HG02852 (cell line): ENCODE results near the gene ARRDC2.
"Not testable (repeated sequence)": the region's sequence is repeated elsewhere in the genome, so short reads cannot be mapped to it uniquely, and the experiment has no call there.

ENCODE experiments used
- ATAC-seq: cut with Tn5 transposase; IDR thresholded peaks from one replicate; pipeline ENCODE4 v1.9.1; 2021; ENCODE audit warnings: mild to moderate bottlenecking, moderate library complexity; ENCODE audit not compliant: unreplicated experiment

The ARRDC2 gene

DNA sequence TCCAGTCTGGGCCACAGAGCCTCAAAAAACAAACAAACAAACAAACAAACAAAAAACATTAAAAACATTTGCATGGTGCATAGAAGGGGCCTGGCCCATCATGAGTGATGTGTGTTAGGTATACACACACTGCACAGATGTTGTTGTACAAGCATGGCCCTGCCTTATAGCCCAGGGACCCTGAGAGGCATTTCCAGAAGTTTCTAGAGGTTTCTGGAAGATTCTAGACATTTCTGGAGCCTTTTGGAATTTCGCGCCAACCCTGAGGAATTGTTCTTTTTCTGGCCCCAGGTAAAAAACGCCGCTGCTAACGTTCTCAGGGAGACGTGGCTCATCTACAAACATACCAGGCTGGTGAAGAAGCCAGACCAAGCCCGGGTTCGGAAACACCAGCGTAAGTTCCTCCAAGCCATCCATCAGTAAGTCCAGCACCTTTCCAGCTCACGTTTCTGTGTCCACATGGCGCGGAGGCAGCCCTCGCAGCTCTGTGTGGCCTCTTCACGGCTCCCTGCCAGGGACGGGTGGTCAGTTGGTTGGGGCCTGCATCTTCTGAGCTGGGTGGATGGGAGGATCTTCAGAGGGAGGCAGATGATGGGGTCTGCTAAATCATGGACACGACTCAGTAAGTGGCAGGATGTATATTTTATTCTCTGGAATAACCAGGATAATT lies 18.4 kb upstream of the ARRDC2 start:
- ATAC-seq: no peak

DNA sequence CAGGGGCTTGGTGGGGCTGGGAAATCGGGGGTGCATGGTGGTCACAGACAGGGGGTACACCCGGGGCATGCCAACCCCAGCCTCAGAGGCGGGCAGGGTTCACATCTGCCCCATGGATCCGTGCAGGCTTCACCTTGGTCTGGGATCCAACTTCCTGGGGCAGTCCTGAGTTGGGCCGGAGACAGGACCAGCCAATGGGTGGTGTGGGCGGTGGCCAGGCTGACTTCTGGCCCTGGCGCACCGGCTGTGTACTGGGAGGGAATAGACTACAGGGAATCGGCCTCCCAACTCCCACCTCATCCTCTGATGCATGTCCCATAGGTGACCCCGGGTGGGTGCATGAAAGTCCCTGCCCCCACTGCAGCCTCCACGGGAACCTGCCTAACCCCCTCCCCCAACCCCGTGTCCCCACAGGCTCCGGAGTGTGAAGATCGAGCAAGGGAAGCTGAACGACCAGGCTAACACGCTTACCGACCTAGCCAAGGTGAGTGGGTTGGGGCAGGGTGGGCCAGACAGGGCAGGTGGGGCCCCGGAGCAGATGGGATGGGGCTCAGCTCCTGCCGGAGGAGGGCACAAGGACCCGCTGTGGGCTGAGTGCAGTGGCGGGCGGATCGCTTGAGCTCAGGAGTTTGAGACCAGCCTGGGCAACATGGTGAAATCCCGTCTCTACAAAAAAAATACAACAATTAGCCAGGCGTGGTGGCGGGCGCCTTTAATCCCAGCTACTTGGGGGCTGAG lies 14.7 kb upstream of the ARRDC2 start:
- no peak for ATAC-seq

DNA sequence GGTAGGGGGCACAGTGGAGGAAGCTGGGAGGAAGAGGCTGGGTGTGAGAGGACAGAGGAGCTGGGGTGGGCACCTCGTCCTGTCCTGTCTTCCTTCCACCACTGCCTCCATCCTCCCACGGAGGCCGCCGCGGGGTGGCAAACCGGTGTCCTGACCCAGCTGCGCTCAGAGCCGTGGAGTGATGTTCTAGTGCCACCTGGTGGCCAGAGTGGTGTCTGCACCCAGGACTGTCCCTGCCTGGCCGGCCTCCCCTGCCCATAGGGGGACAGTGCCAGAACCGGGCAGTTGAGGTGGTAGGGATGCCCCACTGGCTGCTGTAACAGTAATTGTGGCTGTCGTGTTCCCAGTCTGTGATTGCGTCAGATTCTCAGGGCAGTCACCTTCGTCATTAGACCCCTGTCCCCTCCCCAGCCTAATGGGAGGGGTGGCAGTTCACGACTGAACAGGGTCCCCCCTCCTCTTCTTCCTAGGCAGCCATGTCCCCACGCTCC lies 11.1 kb upstream of the ARRDC2 start:
- ATAC-seq: no peak

DNA sequence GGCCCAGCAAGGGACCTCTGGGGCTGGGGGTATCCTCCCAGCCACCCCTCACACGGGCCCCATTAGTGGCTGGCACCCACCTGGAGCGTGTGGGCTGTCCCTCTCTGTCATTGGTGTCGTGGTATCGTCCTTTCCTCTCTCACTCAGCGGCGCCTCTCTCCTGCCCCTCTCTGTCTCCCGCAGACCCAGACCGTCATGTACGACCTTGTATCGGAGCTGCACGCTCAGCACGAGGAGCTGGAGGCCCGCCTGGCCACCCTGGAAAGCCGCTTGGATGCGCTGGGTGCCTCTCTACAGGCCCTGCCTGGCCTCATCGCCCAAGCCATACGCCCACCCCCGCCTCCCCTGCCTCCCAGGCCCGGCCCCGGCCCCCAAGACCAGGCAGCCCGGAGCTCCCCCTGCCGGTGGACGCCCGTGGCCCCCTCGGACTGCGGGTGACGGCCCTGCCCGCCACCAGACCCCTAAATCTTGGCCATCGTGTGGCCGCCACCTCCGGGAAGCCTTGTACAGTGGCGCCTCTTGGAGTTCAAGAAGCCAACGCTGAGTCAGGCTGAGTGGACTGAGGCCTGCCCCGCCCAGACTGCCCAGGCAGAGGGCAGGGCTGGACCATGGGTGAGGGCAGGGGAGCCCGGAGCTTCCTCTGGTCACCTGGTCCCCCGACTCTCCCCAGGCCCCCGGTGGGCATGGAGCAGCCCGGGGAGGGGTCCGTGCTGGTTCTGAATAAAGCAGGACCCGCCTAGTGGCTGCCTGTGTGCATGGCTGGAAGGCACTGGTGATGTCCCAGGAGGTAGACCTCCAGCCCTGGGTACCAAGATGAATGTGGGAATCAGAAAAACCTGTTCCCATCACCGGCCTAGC lies 9.8 kb upstream of the ARRDC2 start:
- ATAC-seq: no peak

DNA sequence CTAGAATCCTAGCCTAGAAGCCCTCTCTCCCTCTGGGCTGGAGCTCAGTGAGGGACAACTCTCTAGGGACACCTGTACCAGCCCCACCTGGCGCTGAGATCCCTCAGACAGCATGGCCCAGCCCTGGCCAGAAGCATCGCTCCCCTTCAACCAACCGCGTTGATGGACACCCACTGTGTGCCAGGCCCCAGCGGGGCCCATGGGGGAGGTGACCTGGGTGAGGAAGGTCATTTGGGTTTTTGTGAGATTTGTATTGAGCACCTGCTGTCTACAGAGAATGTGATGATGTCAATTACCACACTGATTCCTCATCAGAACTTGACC lies 9.2 kb upstream of the ARRDC2 start:
- ATAC-seq: no peak

DNA sequence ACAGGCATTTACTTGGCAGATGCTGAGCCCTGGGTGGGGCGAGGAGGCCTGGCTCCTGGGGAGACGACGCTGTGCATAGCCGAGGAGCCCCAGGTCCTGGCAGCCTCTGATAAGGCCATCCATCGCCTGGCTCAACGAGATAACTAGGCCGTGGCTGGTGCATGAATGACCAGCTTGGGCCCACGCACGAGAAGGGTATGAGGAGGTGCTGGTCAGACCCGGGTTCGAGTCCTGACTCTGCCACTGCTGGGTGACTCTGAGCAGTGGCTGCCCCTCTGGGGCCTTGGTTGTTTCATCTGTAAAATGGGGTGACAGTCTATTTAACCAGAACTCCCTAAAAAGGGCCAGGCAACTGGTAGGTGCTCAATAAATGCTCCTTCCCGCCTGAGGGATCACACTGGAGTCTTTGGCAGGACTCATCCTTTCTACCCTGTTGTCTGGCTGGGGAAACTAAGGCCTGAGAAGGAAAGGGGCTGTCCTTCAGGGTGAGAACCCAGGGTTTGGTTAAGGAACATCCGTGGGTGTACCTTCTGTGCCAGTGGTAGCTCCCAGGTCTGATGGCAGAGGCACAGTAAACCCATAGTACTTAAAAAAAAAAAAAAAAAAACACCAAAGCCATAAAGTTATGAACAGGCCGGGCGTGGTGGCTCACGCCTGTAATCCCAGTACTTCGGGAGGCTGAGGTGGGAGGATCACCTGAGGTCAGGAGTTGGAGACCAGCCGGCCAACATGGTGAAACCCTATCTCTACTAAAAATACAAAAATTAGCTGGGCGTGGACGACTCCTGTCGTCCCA lies 8.1 kb upstream of the ARRDC2 start:
- no peak for ATAC-seq

DNA sequence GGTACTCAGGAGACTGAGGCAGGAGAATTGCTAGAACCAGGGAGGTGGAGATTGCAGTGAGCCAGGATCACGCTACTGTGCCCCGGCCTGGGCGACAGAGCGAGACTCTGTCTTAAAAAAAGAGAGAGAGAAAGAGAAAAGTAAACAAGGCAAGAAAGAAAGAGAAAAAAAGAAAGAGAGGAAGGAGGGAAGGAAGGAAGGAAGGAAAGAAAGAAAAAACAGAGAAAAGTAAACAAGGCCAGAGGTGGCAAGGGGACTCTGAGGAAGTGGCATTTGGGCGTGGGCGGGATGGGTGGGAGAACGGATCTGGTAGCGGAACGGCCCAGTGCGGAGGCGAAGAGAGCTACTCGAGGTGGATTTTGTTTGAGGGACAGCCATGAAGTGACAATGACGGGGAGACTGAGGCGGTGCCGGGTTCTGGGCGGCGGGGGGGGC lies 7.5 kb upstream of the ARRDC2 start:
- no peak for ATAC-seq

DNA sequence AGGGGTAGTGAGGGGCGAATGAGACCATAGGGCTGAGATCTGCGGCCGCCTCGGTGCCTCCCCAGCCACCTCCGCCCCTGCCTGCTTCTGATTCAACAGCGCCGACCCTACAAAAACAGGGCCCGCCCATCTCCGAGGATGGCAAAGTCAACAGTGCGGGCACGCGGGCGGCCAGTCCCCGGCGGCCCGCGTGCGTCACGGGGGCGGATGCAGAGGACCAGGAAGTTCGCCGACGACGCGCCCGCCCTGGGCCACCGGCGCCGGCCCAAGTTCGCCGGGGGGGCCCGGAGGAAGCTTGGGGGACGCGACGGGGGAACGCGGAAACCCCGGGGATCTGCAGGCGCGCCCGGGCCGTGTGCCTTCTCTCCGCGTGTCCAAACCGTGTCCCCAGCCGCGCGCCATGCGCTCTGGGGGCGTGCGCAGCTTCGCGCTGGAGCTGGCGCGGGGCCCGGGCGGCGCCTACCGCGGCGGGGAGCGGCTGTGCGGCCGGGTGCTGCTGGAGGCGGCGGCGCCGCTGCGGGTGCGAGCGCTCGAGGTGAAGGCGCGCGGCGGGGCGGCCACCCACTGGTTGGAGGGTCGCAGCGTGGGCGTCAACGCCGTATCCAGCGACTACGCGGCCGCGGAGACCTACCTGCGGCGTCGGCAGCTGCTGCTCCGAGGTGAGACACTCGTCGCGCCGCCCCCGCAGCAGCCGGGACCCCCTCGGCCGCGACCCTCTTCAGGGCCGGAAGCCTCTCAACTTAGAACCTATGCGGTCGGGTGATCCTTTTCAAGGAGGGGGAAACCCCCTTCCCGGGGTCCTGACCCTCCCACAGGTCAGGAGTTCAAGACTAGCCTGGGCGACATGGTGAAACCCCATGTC lies 6.8 kb upstream of the ARRDC2 start:
- no peak for ATAC-seq

DNA sequence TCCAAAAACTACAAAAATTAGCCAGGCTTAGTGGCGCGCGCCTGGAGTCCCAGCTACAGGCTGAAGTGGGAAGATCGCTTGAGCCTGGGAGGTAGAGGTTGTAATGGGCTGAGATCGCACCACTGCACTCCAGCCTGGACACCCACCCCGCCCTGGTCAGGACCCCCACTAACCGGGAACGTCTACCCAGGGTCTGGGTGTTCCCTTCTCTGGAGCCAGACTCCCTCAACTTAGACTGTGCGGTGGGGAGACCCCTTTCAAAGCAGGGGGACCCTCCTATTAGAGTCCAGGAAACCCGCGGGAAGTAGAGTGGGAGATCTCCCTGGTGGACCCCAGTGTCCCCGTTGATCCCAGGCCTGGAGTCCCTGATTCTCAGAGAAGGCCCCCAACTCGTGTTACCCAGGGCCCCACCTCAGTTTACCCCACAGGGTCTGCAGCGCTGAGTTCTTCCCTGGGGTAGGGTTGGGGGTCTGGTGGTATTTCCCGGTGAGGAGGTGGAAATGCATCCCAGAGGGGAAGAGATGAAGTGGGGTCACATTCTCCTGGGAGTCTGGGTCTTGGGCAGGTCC lies 6.1 kb upstream of the ARRDC2 start:
- ATAC-seq: no peak

DNA sequence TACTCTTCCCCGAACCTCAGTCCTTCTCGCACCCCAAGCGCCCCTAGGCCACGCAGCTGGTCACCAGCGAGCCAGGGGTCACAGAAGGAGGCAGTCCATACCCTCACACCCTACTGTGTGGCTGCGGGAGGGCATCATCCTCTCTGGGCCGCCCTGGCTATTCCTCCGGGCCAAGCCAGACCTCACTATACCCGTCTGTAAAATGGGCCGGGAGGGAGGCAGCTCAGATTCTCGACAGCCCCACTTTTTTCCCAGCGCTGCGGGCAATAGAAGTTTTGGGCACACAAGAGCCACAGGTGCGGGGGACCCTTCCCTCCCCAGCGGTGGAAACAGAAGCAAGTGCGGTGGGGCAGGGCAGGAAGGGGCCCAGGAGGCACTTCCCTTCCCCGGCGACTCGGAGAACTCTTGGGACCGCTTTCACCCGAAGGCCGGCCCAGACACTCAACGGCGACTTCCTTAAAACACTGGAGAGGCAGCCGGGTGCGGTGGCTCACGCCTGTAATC lies 5.6 kb upstream of the ARRDC2 start:
- ATAC-seq: no peak

DNA sequence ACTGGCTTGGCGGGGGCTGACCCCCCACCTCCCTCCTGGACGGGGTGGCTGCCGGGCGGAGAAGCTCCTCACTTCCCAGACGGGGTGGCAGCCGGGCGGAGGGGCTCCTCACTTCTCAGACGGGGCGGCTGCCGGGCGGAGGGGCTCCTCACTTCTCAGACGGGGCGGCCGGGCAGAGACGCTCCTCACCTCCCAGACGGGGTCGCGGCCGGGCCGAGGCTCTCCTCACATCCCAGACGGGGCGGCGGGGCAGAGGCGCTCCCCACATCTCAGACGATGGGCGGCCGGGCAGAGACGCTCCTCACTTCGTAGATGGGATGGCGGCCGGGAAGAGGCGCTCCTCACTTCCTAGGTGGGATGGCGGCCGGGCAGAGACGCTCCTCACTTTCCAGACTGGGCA lies 2.2 kb upstream of the ARRDC2 start:
- not testable (repeated sequence) for ATAC-seq

DNA sequence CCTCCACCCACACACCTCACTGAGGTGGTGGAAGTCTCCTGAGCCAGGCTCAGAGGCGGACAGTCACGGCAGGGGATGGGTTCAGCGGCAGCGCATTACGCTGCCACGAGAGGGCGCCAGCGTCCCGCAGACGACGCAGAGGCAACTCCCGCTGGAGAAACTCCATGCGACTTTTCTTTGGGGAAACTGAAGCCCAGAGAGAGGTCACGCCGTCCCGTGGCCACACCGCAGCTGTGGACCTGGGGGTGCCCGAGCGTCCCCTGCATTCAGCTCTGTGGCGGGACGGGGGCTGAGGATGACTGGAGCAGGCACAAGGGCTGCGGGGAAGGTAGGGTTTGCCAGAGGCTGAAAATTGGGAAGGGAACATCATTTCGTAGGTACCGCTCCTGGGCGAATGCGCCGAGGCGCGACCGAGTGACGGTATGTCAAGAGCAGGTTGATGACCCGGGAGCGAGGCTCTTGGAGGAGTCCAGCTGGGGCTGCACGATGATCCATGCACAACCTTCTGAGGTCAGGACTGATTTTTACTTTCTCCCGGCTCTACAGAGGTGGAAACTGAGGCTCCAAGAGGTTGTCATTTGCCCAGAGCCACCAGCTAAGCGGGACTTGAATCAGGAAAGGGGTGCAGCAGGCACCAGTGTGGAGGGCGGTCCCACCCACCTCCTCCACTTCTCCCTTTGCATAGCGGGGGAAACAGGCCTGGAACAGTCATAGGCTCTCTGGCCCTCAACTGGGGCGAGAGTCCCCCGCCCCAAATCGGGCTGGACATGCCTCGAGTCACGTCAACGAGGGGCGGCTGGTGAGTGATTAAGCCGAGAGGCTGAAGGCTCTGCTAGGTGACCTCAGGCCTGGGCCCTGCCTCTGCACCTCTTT lies 690 bp upstream of the ARRDC2 start:
- no peak for ATAC-seq

DNA sequence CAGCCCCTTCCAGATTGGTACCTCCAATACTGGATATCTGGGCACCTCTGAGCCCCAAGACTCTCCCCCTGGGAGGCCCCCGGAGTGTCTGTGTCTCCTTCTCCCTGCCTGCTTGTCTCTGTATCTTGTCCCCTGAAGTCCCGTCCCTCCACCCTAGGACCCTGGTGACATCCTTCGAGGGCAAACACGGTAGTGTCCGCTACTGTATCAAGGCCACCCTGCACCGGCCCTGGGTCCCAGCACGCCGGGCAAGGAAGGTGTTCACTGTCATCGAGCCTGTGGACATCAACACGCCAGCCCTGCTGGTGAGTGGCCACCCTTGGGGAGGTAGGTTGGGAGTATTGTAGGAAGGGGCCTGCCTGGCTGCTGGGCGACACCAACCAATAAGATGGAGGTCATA lies 844 bp downstream of the ARRDC2 start:
- no peak for ATAC-seq

DNA sequence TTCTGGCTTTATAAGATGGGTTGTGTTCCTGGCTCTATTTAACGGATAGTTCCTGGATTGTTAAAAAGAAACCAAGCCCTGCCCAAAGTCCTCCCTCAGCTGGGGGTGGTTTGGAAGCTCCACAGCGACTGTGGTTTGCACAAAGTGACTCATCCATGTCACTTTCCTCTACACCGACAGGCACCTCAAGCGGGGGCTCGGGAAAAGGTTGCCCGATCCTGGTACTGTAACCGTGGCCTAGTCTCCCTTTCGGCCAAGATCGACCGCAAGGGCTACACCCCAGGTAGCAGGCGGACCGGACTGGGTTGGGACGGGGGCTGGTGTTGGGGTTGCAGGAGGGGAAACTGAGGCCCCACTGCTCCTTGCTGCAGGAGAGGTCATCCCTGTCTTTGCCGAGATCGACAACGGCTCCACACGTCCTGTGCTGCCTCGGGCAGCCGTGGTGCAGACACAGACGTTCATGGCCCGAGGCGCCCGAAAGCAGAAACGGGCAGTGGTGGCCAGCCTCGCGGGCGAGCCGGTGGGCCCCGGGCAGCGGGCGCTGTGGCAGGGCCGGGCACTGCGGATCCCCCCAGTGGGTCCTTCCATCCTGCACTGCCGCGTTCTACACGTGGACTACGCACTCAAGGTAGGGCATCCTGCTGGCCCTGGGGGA lies 1.6 kb downstream of the ARRDC2 start:
- no peak for ATAC-seq

DNA sequence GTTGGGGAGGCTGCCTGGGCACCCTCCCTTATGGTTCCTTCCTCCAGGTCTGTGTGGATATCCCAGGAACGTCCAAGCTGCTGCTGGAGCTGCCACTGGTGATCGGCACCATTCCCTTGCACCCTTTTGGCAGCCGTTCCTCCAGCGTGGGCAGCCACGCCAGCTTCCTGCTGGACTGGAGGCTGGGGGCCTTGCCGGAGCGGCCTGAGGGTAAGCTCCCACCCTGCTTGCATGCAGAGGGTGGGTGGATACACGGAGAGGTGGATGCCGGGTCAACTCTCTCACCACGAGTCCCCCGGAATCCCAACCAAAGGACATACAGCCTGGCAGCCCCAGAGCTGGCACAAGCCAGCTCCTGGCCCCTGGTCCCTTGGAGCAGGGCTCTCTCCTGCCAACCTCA lies 2.2 kb downstream of the ARRDC2 start:
- ATAC-seq: no peak

DNA sequence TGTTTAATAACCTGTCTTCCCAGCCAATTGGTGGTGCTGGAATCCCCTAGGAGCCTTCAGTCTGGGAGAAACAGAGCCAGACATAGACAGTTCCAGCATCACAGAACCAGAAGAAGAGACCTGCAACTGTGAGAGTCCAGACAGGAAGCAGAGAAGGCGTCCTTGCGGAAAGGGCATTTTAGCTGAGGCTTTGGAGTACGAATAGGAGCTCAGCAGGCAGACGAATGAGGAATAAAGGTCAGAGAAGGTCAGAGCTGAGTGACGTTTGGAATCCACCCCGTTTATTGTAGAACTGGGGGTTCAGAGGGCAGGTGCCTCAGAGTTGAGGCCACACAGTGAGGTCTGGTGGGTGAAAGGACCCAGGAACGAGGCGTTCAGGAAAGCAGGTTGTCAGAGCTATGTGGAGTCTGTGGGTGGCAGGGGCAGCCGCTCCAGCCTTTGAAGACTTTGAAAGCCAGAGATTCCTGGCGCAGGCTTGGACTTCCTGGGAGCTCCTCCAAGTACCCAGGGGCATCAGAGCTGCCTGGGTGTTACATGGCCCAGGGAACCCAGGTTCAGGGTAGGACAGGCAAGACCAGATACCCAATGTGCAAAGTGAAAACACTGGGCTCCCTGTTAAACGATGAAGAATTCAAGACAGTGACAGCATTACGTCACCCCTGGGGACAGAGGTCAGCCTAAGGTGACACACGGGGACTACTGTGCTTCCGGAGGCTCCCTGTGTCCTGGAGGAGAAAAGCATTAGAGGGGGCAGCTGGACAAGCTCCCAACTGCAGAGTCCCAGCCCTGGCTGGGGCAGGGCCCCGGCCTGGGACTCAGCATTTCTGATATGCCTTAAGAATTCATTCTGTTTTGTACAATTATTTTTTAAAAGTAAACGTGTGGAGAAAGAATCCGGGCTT lies 5.5 kb downstream of the ARRDC2 start:
- no peak for ATAC-seq

DNA sequence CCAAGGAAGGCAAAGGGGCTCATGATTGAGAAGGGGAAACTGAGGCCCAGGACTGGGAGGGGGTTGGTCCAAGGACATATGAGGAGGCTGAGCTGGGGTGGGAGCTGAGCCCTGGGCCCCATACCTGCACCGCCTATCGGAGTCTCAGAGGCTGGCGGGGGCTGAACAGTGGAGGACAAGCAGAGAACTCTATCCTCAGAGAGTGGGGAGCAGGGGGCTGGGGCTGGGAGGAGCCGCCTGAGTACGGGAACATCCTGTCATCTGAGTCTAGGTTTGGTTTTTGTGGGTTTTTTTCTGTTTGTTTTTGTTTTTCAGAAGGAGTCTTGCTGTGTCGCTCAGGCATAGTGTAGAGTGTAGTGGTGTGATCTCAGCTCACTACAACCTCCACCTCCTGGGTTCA lies 6.2 kb downstream of the ARRDC2 start:
- no peak for ATAC-seq
